ENCODE data around the gene ZNF436. TPM values are rescaled to one million over a fixed set of nuclear protein-coding genes. Genes with fewer than 3 reads are reported as not detected.
A peak's percentile ranks its signal among the peaks of the same experiment; 100 is the strongest.

ZNF436 gene
- total and polyA plus RNA-seq, 2 experiments from 2014 or later, result 9.4 to 16.2 TPM

DNA sequence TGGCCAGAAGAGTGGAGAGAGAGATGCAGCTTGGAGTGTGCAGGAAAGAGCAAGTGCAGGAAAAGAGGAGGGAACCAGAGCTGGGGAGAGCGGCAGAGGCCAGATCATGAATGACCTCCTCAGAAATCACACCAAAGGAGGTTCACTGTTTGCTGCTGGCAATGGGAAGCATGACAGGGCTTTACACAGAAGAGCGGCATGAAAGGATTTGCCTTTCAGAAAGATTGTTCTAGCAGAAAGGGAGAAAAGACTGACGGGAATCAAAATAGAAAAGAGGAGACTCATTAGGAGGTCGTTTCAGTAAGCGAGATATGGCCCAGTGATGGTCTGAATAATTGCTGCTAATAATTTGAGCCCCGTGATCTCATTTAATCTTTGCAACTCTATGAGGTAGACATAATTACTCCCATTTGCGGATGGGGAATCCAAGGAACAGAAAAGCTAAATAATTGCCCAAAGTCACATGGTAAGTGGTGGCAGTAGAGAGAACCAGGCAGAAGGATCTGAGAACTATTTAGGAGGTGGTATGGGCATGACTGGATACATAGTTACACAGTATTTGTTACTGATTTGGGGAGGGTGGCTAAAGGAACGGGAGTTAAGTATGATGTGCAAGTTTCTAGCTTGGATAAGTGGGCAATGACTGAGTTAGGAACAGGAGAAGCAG lies 13.0 kb downstream of the ZNF436 start:
- H3K79me2 ChIP-seq (ENCODE audit: insufficient read depth), result peaks cover 22% of the 10 kb centered on the region
- TF ChIP-seq EZH2phosphoT487 (IDR thresholded peaks at IDR 0.05; ENCODE audit: insufficient read depth, low read depth) (no peak), EZH2 (IDR thresholded peaks at IDR 0.05; ENCODE audit: insufficient read depth, poor library complexity, severe bottlenecking) (no peak)

DNA sequence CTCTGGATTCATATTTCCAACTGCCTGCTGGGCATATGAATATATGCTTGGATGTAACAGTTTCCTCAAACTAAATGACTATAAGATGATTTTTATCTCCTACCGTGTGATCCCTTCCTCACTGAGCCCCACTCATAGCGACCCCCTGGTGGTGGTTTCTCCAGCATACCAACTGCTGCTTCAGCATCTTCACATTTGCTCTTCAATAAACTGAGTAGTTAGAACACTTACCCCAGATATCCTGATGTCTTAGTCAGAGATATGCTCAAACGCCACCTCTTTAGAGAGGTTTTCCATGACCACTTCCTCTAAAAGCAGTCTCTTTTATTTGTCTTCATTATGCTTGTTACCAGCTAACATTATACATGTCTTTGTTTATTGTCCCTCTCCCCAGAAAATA lies 15.4 kb downstream of the ZNF436 start:
- WGBS, 2 experiments (ENCODE audit: low coverage in 1 of 2, low lambda C conversion rate in 2 of 2, missing lambda C conversion rate in 2 of 2), result 45 to 48% methylated on average over 3 of the region's 3 CpGs
- peaks cover 5% of the 10 kb centered on the region; the same call in 1 of the 2 replicates for H3K36me3 ChIP-seq (ENCODE audit: low read depth)

More for the DNA sequence above, 13.0 kb downstream of the ZNF436 start:
- no peaks in the 10 kb centered on the region for H3K4me1 ChIP-seq (ENCODE audit: insufficient read depth)
- H3K9me3 ChIP-seq (ENCODE audit: low read depth), result peaks cover 15% of the 10 kb centered on the region
- H3K27me3 ChIP-seq (replicated peaks; ENCODE audit: insufficient read depth), result no peaks in the 10 kb centered on the region
- no peaks in the 10 kb centered on the region for H4K20me1 ChIP-seq (ENCODE audit: insufficient read depth)
- H3K9ac ChIP-seq, result no peak overlapping the region
- no peaks in the 10 kb centered on the region for H3K9me2 ChIP-seq (ENCODE audit: insufficient read depth)
- no peak overlapping the region for H3K27ac ChIP-seq
- no peak for DNase-seq
- H3F3A ChIP-seq (ENCODE audit: insufficient read depth), result peaks cover 3% of the 10 kb centered on the region
- H2AFZ ChIP-seq, result no peak overlapping the region
- peaks cover 27% of the 10 kb centered on the region for H3K36me3 ChIP-seq (ENCODE audit: low read depth)
- H3K4me3 ChIP-seq, result no peak overlapping the region
- in situ Hi-C loops (cut with MboI), result no loop called here
- no peak overlapping the region for H3K4me2 ChIP-seq (ENCODE audit: unreplicated experiment)
- 85 to 86% methylated on average over 8 of the region's 8 CpGs for WGBS, 2 experiments (ENCODE audit: low coverage in 1 of 2, low lambda C conversion rate in 2 of 2, missing lambda C conversion rate in 2 of 2)

DNA sequence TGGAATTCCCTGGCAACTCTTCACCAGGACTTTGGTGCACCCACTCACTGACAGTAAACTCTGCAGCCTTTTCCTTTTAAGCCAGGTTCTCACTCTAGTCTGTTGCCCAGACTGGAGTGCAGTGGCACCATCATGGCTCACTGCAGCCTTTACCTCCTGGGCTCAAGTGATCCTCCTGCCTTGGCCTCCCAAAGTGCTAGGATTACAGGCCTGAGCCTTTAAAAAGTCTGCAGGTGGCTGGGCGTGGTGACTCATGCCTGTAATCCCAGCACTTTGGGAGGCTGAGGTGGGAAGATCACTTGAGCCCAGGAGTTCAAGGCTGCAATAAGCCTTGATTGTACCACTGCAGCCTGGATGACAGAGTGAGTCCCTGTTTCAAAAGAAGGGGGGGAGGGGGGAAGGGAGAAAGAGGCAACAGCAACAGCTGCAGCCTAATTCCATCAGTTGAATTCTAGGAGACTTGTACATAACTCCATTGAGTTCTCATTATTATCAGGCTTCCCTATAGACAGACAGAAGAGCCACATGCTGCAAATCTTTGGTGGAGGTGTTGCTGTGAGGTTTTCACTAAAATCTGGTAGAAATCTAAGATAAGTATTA lies 17.4 kb downstream of the ZNF436 start:
- Histone ChIP-seq H3K4me2 (ENCODE audit: unreplicated experiment) (no peak overlapping the region), H3K9ac (no peak overlapping the region), H3K4me3 (no peak overlapping the region), H3K9me2 (ENCODE audit: insufficient read depth) (no peaks in the 10 kb centered on the region), H4K20me1 (ENCODE audit: insufficient read depth) (no peaks in the 10 kb centered on the region), H3K4me1 (ENCODE audit: insufficient read depth) (no peaks in the 10 kb centered on the region), H3K79me2 (ENCODE audit: insufficient read depth) (no peaks in the 10 kb centered on the region), H3K9me3 (ENCODE audit: low read depth) (no peaks in the 10 kb centered on the region), H3K27me3 (replicated peaks; ENCODE audit: insufficient read depth) (no peaks in the 10 kb centered on the region), H3F3A (ENCODE audit: insufficient read depth) (peaks cover under 1% of the 10 kb centered on the region; the same call in 1 of the 2 replicates), H3K36me3 (ENCODE audit: low read depth) (no peaks in the 10 kb centered on the region), H2AFZ (no peak overlapping the region), H3K27ac (no peak overlapping the region)
- in situ Hi-C loops (cut with MboI), result no loop called here
- no peak for DNase-seq
- TF ChIP-seq EZH2 (IDR thresholded peaks at IDR 0.05; ENCODE audit: insufficient read depth, poor library complexity, severe bottlenecking) (no peak), EZH2phosphoT487 (IDR thresholded peaks at IDR 0.05; ENCODE audit: insufficient read depth, low read depth) (no peak)
- 71 to 88% methylated on average over 1 of the region's 1 CpG for WGBS, 2 experiments (ENCODE audit: low coverage in 1 of 2, low lambda C conversion rate in 2 of 2, missing lambda C conversion rate in 2 of 2)

More for the DNA sequence above, 15.4 kb downstream of the ZNF436 start:
- Histone ChIP-seq H3K9me2 (ENCODE audit: insufficient read depth) (no peaks in the 10 kb centered on the region), H3F3A (ENCODE audit: insufficient read depth) (peaks cover 3% of the 10 kb centered on the region; the same call in 1 of the 2 replicates), H4K20me1 (ENCODE audit: insufficient read depth) (no peaks in the 10 kb centered on the region), H3K4me2 (ENCODE audit: unreplicated experiment) (no peak overlapping the region), H3K4me3 (no peak overlapping the region), H3K9me3 (ENCODE audit: low read depth) (no peaks in the 10 kb centered on the region), H3K9ac (no peak overlapping the region), H3K27ac (no peak overlapping the region), H2AFZ (no peak overlapping the region), H3K4me1 (ENCODE audit: insufficient read depth) (no peaks in the 10 kb centered on the region), H3K27me3 (replicated peaks; ENCODE audit: insufficient read depth) (no peaks in the 10 kb centered on the region), H3K79me2 (ENCODE audit: insufficient read depth) (no peaks in the 10 kb centered on the region)
- no peak for DNase-seq
- in situ Hi-C loops (cut with MboI), result no loop called here
- TF ChIP-seq EZH2phosphoT487 (IDR thresholded peaks at IDR 0.05; ENCODE audit: insufficient read depth, low read depth), result no peak
- TF ChIP-seq EZH2 (IDR thresholded peaks at IDR 0.05; ENCODE audit: insufficient read depth, poor library complexity, severe bottlenecking), result no peak

DNA sequence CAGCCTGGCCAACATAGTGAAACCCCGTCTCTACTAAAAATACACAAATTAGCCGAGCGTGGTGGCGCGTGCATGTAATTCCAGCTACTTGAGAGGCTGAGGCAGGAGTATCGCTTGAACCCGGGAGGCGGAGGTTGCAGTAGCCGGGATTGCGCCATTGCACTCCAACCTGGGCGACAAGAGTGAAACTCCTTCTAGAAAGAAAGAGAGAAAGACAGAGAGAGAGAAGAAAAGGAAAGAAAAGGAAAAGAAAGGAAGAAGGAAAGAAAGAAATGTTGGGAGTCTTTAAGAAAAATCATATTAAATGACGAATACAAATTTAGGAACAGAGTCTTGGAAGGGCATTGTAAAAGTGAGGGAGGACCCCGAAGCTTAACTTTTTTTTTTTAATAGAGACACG lies 23.7 kb downstream of the ZNF436 start:
- peak overlapping the region; percentile 75; the same call in 1 of the 2 replicates for H2AFZ ChIP-seq
- peaks cover 31% of the 10 kb centered on the region for H3K79me2 ChIP-seq (ENCODE audit: insufficient read depth)
- peaks cover 35% of the 10 kb centered on the region for H3F3A ChIP-seq (ENCODE audit: insufficient read depth)
- H3K9ac ChIP-seq, result no peak overlapping the region
- H3K4me1 ChIP-seq (ENCODE audit: insufficient read depth), result peaks cover 19% of the 10 kb centered on the region
- no peak for TF ChIP-seq EZH2phosphoT487 (IDR thresholded peaks at IDR 0.05; ENCODE audit: insufficient read depth, low read depth)
- TF ChIP-seq EZH2 (IDR thresholded peaks at IDR 0.05; ENCODE audit: insufficient read depth, poor library complexity, severe bottlenecking), result no peak
- no peaks in the 10 kb centered on the region for H3K9me2 ChIP-seq (ENCODE audit: insufficient read depth)
- no peak overlapping the region; the same call in 1 of the 2 replicates for H3K27ac ChIP-seq
- no peak for DNase-seq
- in situ Hi-C loops (cut with MboI), result no loop called here
- H3K36me3 ChIP-seq (ENCODE audit: low read depth), result no peaks in the 10 kb centered on the region
- H3K27me3 ChIP-seq (replicated peaks; ENCODE audit: insufficient read depth), result no peaks in the 10 kb centered on the region
- H3K4me2 ChIP-seq (ENCODE audit: unreplicated experiment), result no peak overlapping the region
- H3K9me3 ChIP-seq (ENCODE audit: low read depth), result no peaks in the 10 kb centered on the region
- WGBS, 2 experiments (ENCODE audit: low coverage in 1 of 2, low lambda C conversion rate in 2 of 2, missing lambda C conversion rate in 2 of 2), result 96% methylated on average over 14 of the region's 14 CpGs
- peaks cover 21% of the 10 kb centered on the region; the same call in 1 of the 2 replicates for H4K20me1 ChIP-seq (ENCODE audit: insufficient read depth)
- no peak overlapping the region for H3K4me3 ChIP-seq
